IPS-NIHi11 (cell line): Measurements from ENCODE around the gene SETD7.
A peak's percentile ranks its signal among the peaks of the same experiment; 100 is the strongest.
"Not testable (repeated sequence)": the region's sequence is repeated elsewhere in the genome, so short reads cannot be mapped to it uniquely, and the experiment has no call there.

ENCODE experiments used
- DNase-seq: peaks from one replicate; pipeline ENCODE4 v3.0.0; 2012; ENCODE audit warnings: mixed read lengths, low spot score

Gene SETD7

GRCh38 chr4:139468756-139469155 is 87.3 kb downstream of the SETD7 start:
- DNase-seq, result not testable (repeated sequence)

DNA sequence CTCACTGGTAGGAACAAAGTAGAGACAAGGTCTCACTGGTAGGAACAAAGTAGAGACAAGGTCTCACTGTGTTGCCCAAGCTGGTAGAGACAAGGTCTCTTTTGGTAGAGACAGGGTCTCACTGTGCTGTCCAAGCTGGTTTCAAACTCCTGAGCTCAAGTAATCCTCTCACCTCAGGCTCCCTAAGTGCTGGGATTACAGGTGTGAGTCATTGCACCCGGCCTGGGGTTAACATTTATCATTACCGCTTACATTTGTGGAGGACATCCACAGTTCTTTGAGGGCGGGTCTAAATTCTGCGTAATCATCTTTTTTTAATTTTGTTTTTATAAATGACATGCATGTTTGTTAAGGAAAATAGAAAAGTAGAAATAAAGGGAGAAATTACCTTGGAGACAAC is 90.1 kb downstream of the SETD7 start:
- DNase-seq, result no peak

- not testable (repeated sequence) for DNase-seq
These were observed 91.5 kb downstream of the SETD7 start for GRCh38 chr4:139464512-139464911.

GRCh38 chr4:139461022-139461628 is 94.9 kb downstream of the SETD7 start:
- peak; percentile 75 for DNase-seq

DNA sequence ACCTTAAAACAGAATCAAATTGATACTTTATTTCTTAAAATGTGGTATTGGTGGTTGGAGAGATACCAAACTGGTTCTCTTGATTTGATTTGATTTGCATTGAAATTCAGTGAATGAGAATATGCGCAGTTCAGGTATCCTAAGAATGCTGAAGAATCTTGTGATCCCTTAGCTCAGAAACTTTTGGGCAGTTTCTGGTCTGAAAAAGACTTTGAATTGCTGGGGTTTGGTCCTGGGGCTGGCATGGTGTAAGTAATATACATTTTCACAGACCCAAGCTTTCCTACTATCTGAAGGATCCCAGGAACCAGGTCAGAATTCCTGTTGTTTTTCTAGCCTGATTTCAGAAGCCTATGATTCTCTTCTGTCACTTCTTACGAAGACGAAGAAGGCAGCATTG is 95.5 kb downstream of the SETD7 start:
- DNase-seq, result peak; percentile 18

DNA sequence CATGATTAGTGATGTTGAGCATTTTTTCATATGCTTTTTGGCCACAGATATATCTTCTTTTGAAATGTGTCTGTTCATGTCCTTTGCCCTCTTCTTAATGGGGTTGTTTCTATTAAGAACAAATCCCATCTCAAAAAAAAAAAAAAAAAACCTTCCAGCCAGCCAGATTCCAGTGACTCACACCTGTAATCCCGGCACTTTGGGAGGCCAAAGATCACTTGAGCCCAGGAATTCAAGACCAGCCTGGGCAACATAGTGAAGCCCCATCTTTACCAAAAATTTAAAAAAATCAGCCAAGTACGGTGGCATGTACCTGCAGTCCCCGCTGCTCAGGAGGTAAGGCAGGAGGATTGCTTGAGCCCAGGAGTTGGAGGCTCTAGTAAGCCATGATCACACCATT is 97.0 kb downstream of the SETD7 start:
- no peak for DNase-seq

- DNase-seq, result no peak
These were observed 97.5 kb downstream of the SETD7 start for GRCh38 chr4:139458543-139458942.

GRCh38 chr4:139457318-139457717 is 98.7 kb downstream of the SETD7 start:
- DNase-seq, result no peak

DNA sequence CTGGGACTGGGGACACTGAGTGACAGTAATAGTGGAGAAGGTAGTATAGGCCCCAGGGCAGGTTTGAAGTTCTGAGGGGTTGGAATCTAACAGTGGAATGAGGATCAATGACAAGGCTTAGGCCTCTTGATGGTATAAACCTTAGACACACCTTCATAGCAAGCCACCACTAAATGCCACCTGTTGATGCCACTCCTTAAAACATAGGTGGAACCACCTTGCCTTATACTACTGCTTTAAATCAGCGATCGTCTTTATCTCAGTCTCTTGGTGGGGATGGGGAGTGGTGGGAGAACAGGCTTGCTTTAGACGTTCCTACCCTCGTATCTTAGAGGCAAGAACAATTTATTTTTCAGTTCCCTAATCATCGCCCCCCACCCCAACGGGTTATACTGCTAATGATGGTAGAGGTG is 100.9 kb downstream of the SETD7 start:
- DNase-seq, result no peak

- DNase-seq, result no peak
These were observed 101.6 kb downstream of the SETD7 start, which contains the start of gene RAB33B for GRCh38 chr4:139454111-139455045. TSS of gene RAB33B (plus strand) at chr4:139454121. CDS start at chr4:139454196, 75 bp downstream.

- peak; percentile 92 for DNase-seq
These were observed 102.5 kb downstream of the SETD7 start for GRCh38 chr4:139453371-139454110.

- peak; percentile 62 for DNase-seq
These were observed 103.0 kb downstream of the SETD7 start for GRCh38 chr4:139453041-139453370.

DNA sequence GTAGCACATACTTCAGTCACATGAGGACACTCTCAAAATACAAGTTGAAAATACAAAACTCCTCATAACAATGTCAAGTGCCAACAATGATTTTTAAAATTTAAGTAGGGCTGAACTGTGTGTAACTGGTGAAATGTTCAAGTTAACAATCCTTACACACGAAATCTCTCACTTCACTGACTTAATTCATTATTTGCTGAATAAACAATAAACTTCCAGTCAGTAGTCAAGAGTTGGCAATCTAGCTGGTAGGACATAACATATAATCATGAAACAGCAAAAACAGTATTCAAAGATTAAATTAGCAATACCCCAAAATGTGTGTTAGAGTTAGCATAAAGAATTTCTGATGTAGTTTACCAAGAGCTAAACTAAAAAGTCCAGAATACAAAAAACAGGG is 104.0 kb downstream of the SETD7 start:
- DNase-seq, result no peak

DNA sequence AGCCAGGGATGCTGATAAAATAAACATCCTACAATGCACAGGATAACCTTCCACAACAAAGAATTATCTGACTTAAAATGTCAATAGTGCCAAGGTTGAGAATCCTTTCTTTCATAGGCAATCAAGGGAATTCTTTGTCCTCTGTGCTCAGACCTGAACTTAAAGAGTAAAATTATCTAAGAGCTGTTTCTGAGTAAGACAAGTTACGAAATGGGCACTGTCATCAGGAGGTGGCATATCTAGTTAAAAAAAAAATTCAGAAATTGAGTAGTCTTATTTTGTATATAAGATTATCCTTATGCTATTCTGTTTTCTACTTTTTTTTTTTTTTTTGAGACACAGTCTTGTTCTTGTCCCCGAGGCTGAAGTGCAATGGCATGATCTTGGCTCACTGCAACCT is 105.4 kb downstream of the SETD7 start:
- no peak for DNase-seq

DNA sequence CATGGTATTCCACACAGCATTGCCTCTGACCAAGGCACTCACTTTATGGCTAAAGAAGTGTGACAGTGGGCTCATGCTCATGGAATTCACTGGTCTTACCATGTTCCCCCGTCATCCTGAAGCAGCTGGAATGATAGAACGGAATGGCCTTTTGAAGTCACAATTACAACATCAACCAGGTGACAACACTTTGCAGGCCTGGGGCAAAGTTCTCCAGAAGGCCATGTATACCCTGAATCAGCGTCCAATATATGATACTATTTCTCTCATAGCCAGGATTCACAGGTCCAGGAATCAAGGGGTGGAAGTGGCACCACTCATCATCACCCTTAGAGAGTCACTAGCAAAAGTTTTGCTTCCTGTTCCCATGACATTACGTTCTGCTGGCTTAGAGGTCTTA is 108.9 kb downstream of the SETD7 start:
- DNase-seq, result not testable (repeated sequence)
